GM23248 (cell line): ENCODE results near the gene LMNTD1. TPM values are rescaled to one million over a fixed set of nuclear protein-coding genes. Genes with fewer than 3 reads are reported as not detected.

ENCODE experiments used
- DNase-seq: peaks from one replicate; pipeline ENCODE4 v3.0.0-alpha.2; 2015
- H2AFZ ChIP-seq: fragments of 200-600 bp; sonication (generic); 2 replicates; pipeline ENCODE4 v1.6.1; 2016; ENCODE audit warnings: antibody characterized with exemption
- H3F3A ChIP-seq: fragments of 200-600 bp; sonication (generic); 2 replicates; pipeline ENCODE4 v1.6.1; 2016; ENCODE audit warnings: mild to moderate bottlenecking, antibody characterized with exemption, mixed run types; ENCODE audit not compliant: insufficient read depth
- H3K27ac ChIP-seq: fragments of 200-600 bp; sonication (generic); 2 replicates; pipeline ENCODE4 v1.5.1; 2016; ENCODE audit warnings: mild to moderate bottlenecking
- H3K27me3 ChIP-seq: fragments of 200-600 bp; sonication (generic); replicated peaks from 2 replicates; pipeline ENCODE4 v1.6.1; 2016; ENCODE audit warnings: mild to moderate bottlenecking; ENCODE audit not compliant: insufficient read depth
- H3K36me3 ChIP-seq: fragments of 200-600 bp; sonication (generic); 2 replicates; pipeline ENCODE4 v1.6.1; 2016; ENCODE audit warnings: low read depth, mild to moderate bottlenecking
- H3K4me1 ChIP-seq: fragments of 200-600 bp; sonication (generic); 2 replicates; pipeline ENCODE4 v1.6.1; 2016; ENCODE audit warnings: mild to moderate bottlenecking; ENCODE audit not compliant: insufficient read depth
- H3K4me2 ChIP-seq: fragments of 200-600 bp; sonication (generic); one replicate; pipeline ENCODE4 v1.6.1; 2016; ENCODE audit warnings: mild to moderate bottlenecking; ENCODE audit not compliant: unreplicated experiment
- H3K4me3 ChIP-seq: fragments of 200-600 bp; sonication (generic); 2 replicates; pipeline ENCODE4 v1.5.1; 2016; ENCODE audit warnings: mild to moderate bottlenecking
- H3K79me2 ChIP-seq: fragments of 200-600 bp; sonication (generic); 2 replicates; pipeline ENCODE4 v1.6.1; 2016; ENCODE audit warnings: mild to moderate bottlenecking; ENCODE audit not compliant: insufficient read depth
- H3K9ac ChIP-seq: fragments of 200-600 bp; sonication (generic); 2 replicates; pipeline ENCODE4 v1.6.1; 2016; ENCODE audit warnings: mild to moderate bottlenecking
- H3K9me2 ChIP-seq: fragments of 200-600 bp; sonication (generic); 2 replicates; pipeline ENCODE4 v1.6.1; 2016; ENCODE audit warnings: mixed run types, mild to moderate bottlenecking, moderate library complexity; ENCODE audit not compliant: insufficient read depth
- H3K9me3 ChIP-seq: fragments of 200-600 bp; sonication (generic); one replicate; pipeline ENCODE4 v1.6.1; 2017; ENCODE audit warnings: low read depth
- H4K20me1 ChIP-seq: fragments of 200-600 bp; sonication (generic); 2 replicates; pipeline ENCODE4 v1.6.0; 2016; ENCODE audit not compliant: insufficient read depth
- EZH2 ChIP-seq: fragments of 200-600 bp; sonication (generic); IDR thresholded peaks from 2 replicates; pipeline ENCODE4 v1.6.1; 2018; ENCODE audit warnings: antibody characterized with exemption, mild to moderate bottlenecking; ENCODE audit not compliant: insufficient read depth, poor library complexity, severe bottlenecking
- EZH2phosphoT487 ChIP-seq: fragments of 200-600 bp; sonication (generic); IDR thresholded peaks from 2 replicates; pipeline ENCODE4 v1.6.1; 2018; ENCODE audit warnings: antibody characterized with exemption, moderate library complexity, mild to moderate bottlenecking, low read depth; ENCODE audit not compliant: insufficient read depth
- WGBS, 2 experiments: methylation state at CpG; one replicate each; pipeline ENCODE4 v1.1.6; 2015 to 2017; ENCODE audit warnings: low lambda C conversion rate in 2 of 2, low coverage in 1 of 2; ENCODE audit errors: missing lambda C conversion rate in 2 of 2; 5-methylcytosine and 5-hydroxymethylcytosine counted together
- in situ Hi-C: fragments of 300-500 bp; cut with MboI; formaldehyde crosslinking; loops from 2 replicates; pipeline ENCODE4 v1.15.0; 2020
- polyA plus RNA-seq: library from polyadenylated mRNA; unstranded; fragments of >200 nt; fragmentation: Nextera tagmentation; extraction: Ambion mirVana; gene quantifications from 2 replicates; pipeline ENCODE4 v1.2.1, GENCODE V29; 2016
- total RNA-seq: library from RNA; depleted of rRNA; stranded (reverse); fragments of >200 nt; shearing (Covaris generic); gene quantifications from 2 replicates; pipeline ENCODE4 v1.2.3, GENCODE V29; 2014

The LMNTD1 gene
- total and polyA plus RNA-seq, 2 experiments from 2014 or later: 0.43 to 0.58 TPM

DNA sequence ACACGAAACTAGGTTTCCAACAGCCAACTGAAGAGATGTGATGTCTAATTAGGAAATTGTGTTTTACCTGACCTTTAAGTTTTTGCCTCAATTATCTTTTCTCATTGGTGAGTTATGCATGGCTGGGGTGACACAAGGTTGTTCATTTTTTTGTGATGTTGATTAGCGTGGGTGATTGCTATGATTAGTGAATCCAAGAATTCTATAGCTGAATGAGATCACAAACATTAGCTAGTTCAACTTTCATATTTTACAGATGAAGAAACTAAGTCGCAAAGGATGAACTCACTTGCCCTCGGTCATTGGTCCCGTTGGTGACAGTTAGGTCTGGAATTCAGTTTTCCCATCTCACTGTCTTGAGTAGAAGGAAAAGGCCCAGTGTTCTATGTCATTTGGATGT is 32.6 kb upstream of the LMNTD1 start:
- peaks cover 25% of the 10 kb centered on the region for H3K4me1 ChIP-seq
- H3K9me3 ChIP-seq: no peaks in the 10 kb centered on the region
- DNase-seq: peak; percentile 72
- no peaks in the 10 kb centered on the region for H3K79me2 ChIP-seq
- no peak overlapping the region for H2AFZ ChIP-seq
- H3K4me3 ChIP-seq: 0 out of 2 replicates have a peak overlapping the region, but pooled peaks have one; percentile 1
- peak overlapping the region; percentile 66 for H3K27ac ChIP-seq
- no peaks in the 10 kb centered on the region for H3K9me2 ChIP-seq
- in situ Hi-C loops: no loop called here
- H3K27me3 ChIP-seq: no peaks in the 10 kb centered on the region
- no peaks in the 10 kb centered on the region for H3K36me3 ChIP-seq
- TF ChIP-seq EZH2 (no peak), EZH2phosphoT487 (no peak)
- peaks cover 19% of the 10 kb centered on the region for H3F3A ChIP-seq
- peak overlapping the region; percentile 62 for H3K4me2 ChIP-seq
- 20 to 34% methylated on average over 5 of the region's 5 CpGs for WGBS, 2 experiments
- 0 out of 2 replicates have a peak overlapping the region, but pooled peaks have one; percentile 16 for H3K9ac ChIP-seq
- no peaks in the 10 kb centered on the region for H4K20me1 ChIP-seq

DNA sequence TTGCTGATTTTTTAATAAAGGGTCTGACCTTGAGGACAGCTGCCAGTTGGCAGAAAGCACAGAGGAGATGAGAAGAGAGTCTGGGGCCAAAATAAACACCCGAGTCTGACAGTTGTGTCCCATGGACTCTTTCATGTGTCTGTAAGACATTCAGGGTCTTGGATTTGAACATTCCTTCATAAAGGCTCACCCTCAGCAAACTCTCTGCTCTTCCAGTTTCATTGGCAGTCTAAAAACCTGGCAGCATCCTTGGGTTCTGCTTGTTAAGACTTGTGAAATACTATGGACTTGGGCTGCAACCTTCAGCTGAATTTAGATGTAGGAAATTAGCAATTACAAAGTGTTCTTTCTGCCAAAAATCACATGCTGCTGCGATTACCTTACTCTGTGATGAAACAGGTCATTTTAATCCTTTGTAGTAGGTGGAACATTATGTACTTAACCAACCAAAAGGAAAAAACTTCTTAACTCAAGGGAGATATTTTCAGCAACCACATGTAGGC is 32.0 kb upstream of the LMNTD1 start:
- DNase-seq: peak; percentile 83
- peak overlapping the region; percentile 62 for H3K4me2 ChIP-seq
- H3K4me3 ChIP-seq: 0 out of 2 replicates have a peak overlapping the region, but pooled peaks have one; percentile 1
- no peaks in the 10 kb centered on the region for H3K27me3 ChIP-seq
- in situ Hi-C loops: no loop called here
- no peaks in the 10 kb centered on the region for H4K20me1 ChIP-seq
- TF ChIP-seq EZH2phosphoT487: 0 out of 2 replicates have a peak, but pooled peaks have one; percentile 70
- no peak for TF ChIP-seq EZH2
- peaks cover 25% of the 10 kb centered on the region for H3K4me1 ChIP-seq
- peak overlapping the region; percentile 16; the same call in 1 of the 2 replicates for H3K9ac ChIP-seq
- no peaks in the 10 kb centered on the region for H3K36me3 ChIP-seq
- no peaks in the 10 kb centered on the region for H3K9me2 ChIP-seq
- H2AFZ ChIP-seq: peak overlapping the region; percentile 4; the same call in 1 of the 2 replicates
- WGBS, 2 experiments: 2 to 4% methylated on average over 2 of the region's 2 CpGs
- H3K9me3 ChIP-seq: no peaks in the 10 kb centered on the region
- H3F3A ChIP-seq: peaks cover 19% of the 10 kb centered on the region
- peak overlapping the region; percentile 66 for H3K27ac ChIP-seq
- no peaks in the 10 kb centered on the region for H3K79me2 ChIP-seq

DNA sequence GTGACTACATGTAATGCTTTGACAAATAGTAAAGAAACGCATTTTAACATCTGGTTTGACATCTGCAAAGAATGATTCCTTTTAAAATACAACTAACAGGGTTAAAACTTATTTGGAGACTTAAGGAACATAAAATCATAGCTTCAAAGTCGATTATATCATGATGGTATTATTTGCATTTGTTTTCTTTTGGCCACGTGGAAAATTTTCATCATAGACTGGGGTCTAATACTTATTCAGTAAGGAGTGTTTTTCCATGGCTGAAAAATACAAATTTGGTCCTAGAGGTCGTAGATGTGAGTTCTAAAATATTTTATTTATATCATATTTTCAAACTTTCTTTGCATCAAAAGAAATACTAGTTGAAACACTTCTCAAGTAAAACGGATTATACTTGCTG is 31.5 kb upstream of the LMNTD1 start:
- no peak overlapping the region for H3K4me3 ChIP-seq
- H3K4me2 ChIP-seq: peak overlapping the region; percentile 62
- no peaks in the 10 kb centered on the region for H3K36me3 ChIP-seq
- in situ Hi-C loops: no loop called here
- no peaks in the 10 kb centered on the region for H3K9me2 ChIP-seq
- H3K27ac ChIP-seq: peak overlapping the region; percentile 66
- H3K4me1 ChIP-seq: peaks cover 25% of the 10 kb centered on the region
- H3F3A ChIP-seq: peaks cover 19% of the 10 kb centered on the region
- H3K79me2 ChIP-seq: no peaks in the 10 kb centered on the region
- peak overlapping the region; percentile 16; the same call in 1 of the 2 replicates for H3K9ac ChIP-seq
- no peaks in the 10 kb centered on the region for H4K20me1 ChIP-seq
- no peaks in the 10 kb centered on the region for H3K27me3 ChIP-seq
- no peaks in the 10 kb centered on the region for H3K9me3 ChIP-seq
- H2AFZ ChIP-seq: peak overlapping the region; percentile 4; the same call in 1 of the 2 replicates
- TF ChIP-seq EZH2phosphoT487 (no peak), EZH2 (no peak)
- no peak for DNase-seq
- WGBS, 2 experiments: 34% methylated on average over 5 of the region's 5 CpGs

DNA sequence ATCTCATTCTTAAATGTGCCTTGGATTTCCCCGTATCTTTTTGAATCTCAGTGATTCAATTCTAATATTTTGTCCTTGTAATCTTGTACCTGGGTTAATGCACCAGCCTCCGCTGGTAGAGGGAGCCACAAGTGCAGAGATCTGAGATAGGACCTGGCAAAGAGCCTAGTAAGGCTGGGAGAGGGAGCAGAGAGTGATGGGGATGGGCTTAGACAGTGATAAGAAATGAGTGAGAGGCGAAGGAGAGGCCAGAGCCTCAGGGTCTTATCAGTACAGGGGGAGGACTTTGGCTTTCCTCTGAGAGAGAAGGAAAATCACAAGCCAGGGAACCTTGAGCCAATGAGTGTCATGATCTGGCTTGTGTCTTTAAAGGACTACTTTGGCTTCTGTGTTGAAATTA is 30.5 kb upstream of the LMNTD1 start:
- Histone ChIP-seq H3K79me2 (no peaks in the 10 kb centered on the region), H3K36me3 (no peaks in the 10 kb centered on the region), H3K27me3 (no peaks in the 10 kb centered on the region), H2AFZ (no peak overlapping the region), H3K9ac (no peak overlapping the region), H3K9me3 (no peaks in the 10 kb centered on the region), H3K4me2 (no peak overlapping the region), H4K20me1 (no peaks in the 10 kb centered on the region), H3K9me2 (no peaks in the 10 kb centered on the region), H3K4me1 (peaks cover 25% of the 10 kb centered on the region), H3K27ac (no peak overlapping the region), H3F3A (peaks cover 19% of the 10 kb centered on the region), H3K4me3 (no peak overlapping the region)
- no peak for DNase-seq
- 76 to 84% methylated on average over 3 of the region's 3 CpGs for whole genome bisulfite sequencing, 2 experiments
- TF ChIP-seq EZH2 (no peak), EZH2phosphoT487 (no peak)
- in situ Hi-C loops: no loop called here
